Measurements from ENCODE around the gene FBXL12.
"Not testable (repeated sequence)": the region's sequence is repeated elsewhere in the genome, so short reads cannot be mapped to it uniquely, and the experiment has no call there.

FBXL12 gene

GRCh38 chr19:9827289-9828238 lies 8.7 kb upstream of the FBXL12 start, which contains the start of gene UBL5:
UBL5 (plus strand) TSS chr19:9827918; CDS start chr19:9828338, 420 bp downstream.
- TF ChIP-seq CTCF (IDR thresholded peaks at IDR 0.05; ENCODE audit: low read depth, low read length), result no peak
- DNase-seq (ENCODE audit: low read depth in 2 of 2), result peak; percentile 83
- peak within 1 kb of the TSS; percentile 94 for H3K4me3 ChIP-seq (replicated peaks in 1 of 2; ENCODE audit: low read depth in 2 of 2, low read length in 2 of 2)

DNA sequence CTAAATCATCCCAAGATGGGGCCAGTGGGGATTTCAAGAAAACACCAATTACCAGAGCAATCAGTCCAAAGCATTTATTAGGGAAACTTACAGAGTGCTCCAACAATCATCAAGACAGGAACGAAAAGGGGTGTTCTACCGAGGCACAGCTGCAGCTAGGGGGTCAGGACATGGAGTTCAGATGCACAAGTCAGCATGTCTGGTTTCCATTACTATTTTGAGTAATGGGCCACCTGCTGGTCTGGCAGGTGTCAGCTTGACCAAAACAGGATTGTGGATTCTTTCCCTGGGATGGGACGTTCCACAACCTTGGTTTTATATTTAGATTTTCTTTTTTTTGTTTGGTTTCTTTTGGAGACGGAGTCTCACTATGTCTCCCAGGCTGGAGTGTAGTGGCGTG lies 4.9 kb upstream of the FBXL12 start:
- no peak for TF ChIP-seq CTCF (IDR thresholded peaks at IDR 0.05; ENCODE audit: low read depth, low read length)
- H3K4me3 ChIP-seq (replicated peaks in 1 of 2; ENCODE audit: low read depth in 2 of 2, low read length in 2 of 2), result no peak overlapping the region
- no peak for DNase-seq (ENCODE audit: low read depth in 2 of 2)

DNA sequence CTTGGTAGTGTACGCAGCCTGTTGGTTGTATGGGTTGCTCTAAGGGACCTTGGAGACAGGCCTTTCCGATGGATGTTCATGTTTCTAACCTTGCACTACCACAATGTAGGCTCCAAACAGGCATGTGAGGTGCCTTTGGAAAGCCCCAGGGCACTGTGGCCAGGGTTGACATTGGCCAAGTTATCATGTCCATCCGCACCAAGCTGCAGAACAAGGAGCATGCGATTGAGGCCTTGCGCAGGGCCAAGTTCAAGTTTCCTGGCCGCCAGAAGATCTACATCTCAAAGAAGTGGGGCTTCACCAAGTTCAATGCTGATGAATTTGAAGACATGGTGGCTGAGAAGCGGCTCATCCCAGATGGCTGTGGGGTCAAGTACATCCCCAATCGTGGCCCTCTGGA lies 1.2 kb upstream of the FBXL12 start:
- not testable (repeated sequence) for H3K4me3 ChIP-seq (replicated peaks in 1 of 2; ENCODE audit: low read depth in 2 of 2, low read length in 2 of 2); DNase-seq (ENCODE audit: low read depth in 2 of 2)

- DNase-seq (ENCODE audit: low read depth in 2 of 2), result no peak
- H3K4me3 ChIP-seq (replicated peaks in 1 of 2; ENCODE audit: low read depth in 2 of 2, low read length in 2 of 2), result peak overlapping the region in 1 of 2 donors; percentile 35
- no peak for TF ChIP-seq CTCF (IDR thresholded peaks at IDR 0.05; ENCODE audit: low read depth, low read length)
Measured at GRCh38 chr19:9819596-9819909, 674 bp upstream of the FBXL12 start.

DNA sequence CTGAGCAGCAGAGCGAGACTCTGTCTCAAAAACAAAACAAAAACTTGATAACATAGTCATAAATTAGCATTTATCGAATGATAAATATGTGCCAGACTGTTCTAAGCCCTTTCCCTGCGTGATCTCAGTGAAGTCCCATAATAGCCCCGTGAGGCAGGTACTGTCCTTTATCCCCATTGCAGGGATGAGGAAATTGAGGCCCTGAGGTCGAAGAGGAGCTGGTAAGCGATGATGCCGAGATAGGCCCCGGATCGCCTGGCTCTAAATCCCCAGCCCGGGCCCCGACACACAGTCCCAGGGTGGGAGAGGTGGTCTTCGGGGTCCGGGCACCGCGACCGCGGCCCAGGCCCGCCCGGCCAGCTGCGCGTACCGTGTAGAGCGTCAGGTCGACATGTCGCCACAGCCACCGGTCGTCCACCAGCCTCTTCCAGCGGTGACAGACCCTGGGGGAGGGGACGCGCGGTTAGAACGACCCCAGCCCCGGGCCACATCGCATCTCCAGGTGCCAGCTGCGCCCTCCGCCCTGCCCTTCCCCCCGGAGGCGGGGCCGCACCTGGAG lies 625 bp downstream of the FBXL12 start:
- no peak for DNase-seq (ENCODE audit: low read depth in 2 of 2)
- TF ChIP-seq CTCF (IDR thresholded peaks at IDR 0.05; ENCODE audit: low read depth, low read length), result no peak
- H3K4me3 ChIP-seq (replicated peaks in 1 of 2; ENCODE audit: low read depth in 2 of 2, low read length in 2 of 2), result peak overlapping the region; percentile 99 to 100

- TF ChIP-seq CTCF (IDR thresholded peaks at IDR 0.05; ENCODE audit: low read depth, low read length), result no peak
- no peak overlapping the region for H3K4me3 ChIP-seq (replicated peaks in 1 of 2; ENCODE audit: low read depth in 2 of 2, low read length in 2 of 2)
- DNase-seq (ENCODE audit: low read depth in 2 of 2), result no peak
Measured at GRCh38 chr19:9811139-9811538, 7.7 kb downstream of the FBXL12 start.

Measured in cardiac fibroblast (primary cell).